ENCODE measurements around the gene AP5Z1.

AP5Z1 gene

DNA sequence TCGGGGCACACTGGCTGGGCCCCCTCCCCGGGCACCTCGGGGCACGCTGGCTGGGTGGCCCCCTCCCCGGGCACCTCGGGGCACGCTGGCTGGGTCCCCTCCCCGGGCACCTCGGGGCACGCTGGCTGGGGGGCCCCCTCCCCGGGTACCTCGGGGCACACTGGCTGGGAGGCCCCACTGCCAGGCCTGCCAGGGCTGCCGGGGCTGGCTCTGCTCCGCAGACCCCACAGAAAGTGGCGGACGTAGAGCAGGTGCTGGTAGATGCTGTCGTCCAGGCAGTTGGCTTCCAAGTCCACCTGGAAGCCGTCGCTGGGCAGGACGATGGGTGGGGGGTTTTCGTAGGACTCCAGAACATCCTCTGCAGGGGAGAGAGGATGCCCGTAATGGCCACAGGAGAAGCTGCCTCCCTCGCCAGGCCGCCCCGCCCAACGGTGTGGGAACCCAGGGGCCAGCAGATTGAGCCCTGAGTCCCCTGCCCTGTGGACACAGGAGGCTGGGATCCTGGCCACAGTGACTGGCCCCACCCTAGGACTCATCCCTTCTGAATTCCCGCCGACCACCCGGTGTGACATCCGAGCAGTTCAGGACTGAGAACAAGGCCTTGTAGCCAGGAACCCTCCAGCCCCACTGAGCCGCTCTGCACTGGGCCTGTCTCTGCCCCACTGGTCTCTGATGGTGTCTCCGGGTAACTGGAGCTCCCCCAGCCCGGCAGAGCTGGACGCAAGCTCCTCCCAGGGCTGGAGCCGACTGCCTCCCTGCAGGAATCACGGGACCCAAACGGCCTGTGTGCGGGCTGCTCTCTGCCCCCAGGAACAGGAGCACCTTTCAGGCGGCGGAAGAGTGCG, 28.2 kb downstream of the AP5Z1 start:
- TF ChIP-seq, protein P1, sequence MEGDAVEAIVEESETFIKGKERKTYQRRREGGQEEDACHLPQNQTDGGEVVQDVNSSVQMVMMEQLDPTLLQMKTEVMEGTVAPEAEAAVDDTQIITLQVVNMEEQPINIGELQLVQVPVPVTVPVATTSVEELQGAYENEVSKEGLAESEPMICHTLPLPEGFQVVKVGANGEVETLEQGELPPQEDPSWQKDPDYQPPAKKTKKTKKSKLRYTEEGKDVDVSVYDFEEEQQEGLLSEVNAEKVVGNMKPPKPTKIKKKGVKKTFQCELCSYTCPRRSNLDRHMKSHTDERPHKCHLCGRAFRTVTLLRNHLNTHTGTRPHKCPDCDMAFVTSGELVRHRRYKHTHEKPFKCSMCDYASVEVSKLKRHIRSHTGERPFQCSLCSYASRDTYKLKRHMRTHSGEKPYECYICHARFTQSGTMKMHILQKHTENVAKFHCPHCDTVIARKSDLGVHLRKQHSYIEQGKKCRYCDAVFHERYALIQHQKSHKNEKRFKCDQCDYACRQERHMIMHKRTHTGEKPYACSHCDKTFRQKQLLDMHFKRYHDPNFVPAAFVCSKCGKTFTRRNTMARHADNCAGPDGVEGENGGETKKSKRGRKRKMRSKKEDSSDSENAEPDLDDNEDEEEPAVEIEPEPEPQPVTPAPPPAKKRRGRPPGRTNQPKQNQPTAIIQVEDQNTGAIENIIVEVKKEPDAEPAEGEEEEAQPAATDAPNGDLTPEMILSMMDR (IDR thresholded peaks at IDR 0.05; ENCODE audit: low read depth, low read length) = no peak
- DNase-seq (ENCODE audit: low read depth in 2 of 2) = no peak

GRCh38 chr7:4805110-4805983, 29.9 kb downstream of the AP5Z1 start:
- TF ChIP-seq, protein P1 (IDR thresholded peaks at IDR 0.05; ENCODE audit: low read depth, low read length) = no peak
- no peak for DNase-seq (ENCODE audit: low read depth in 2 of 2)

More for the DNA sequence above, 28.2 kb downstream of the AP5Z1 start:
- H3K4me3 ChIP-seq (replicated peaks in 1 of 2; ENCODE audit: low read depth in 2 of 2, low read length in 2 of 2) = no peak overlapping the region

GRCh38 chr7:4805984-4806300, 30.5 kb downstream of the AP5Z1 start:
- TF ChIP-seq, protein P1 (IDR thresholded peaks at IDR 0.05; ENCODE audit: low read depth, low read length) = no peak
- no peak overlapping the region for H3K4me3 ChIP-seq (replicated peaks in 1 of 2; ENCODE audit: low read depth in 2 of 2, low read length in 2 of 2)
- no peak for DNase-seq (ENCODE audit: low read depth in 2 of 2)

More at GRCh38 chr7:4805110-4805983, 29.9 kb downstream of the AP5Z1 start:
- H3K4me3 ChIP-seq (replicated peaks in 1 of 2; ENCODE audit: low read depth in 2 of 2, low read length in 2 of 2) = no peak overlapping the region

- TF ChIP-seq, protein P1 (IDR thresholded peaks at IDR 0.05; ENCODE audit: low read depth, low read length) = no peak
- no peak for DNase-seq (ENCODE audit: low read depth in 2 of 2)
- no peak overlapping the region for H3K4me3 ChIP-seq (replicated peaks in 1 of 2; ENCODE audit: low read depth in 2 of 2, low read length in 2 of 2)
Measured at GRCh38 chr7:4806983-4807597, 31.7 kb downstream of the AP5Z1 start.

DNA sequence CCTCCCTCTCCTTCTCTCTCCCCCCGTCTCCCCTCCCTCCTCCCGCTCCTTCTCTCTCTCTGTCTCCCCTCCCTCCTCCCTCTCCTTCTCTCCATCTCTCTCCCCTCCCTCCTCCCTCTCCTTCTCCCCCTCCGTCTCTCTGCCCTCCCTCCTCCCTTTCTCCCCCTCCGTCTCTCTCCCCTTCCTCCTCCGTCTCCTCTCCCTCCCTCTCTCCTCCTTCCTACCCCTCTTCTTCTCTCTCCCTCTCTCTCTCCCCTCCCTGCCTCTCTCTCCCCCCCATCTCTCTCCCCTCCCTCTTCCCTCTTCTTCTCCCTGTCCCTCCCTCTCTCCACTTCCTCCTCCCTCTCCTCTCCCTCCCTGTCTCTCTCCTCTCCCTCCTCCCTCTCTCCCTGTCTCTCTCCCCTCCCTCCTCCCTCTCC, 32.2 kb downstream of the AP5Z1 start:
- TF ChIP-seq, protein P1 (IDR thresholded peaks at IDR 0.05; ENCODE audit: low read depth, low read length) = no peak

GRCh38 chr7:4808026-4808425, 32.6 kb downstream of the AP5Z1 start:
- TF ChIP-seq, protein P1 (IDR thresholded peaks at IDR 0.05; ENCODE audit: low read depth, low read length) = no peak
- no peak overlapping the region for H3K4me3 ChIP-seq (replicated peaks in 1 of 2; ENCODE audit: low read depth in 2 of 2, low read length in 2 of 2)
- no peak for DNase-seq (ENCODE audit: low read depth in 2 of 2)

More for the DNA sequence above, 32.2 kb downstream of the AP5Z1 start:
- no peak overlapping the region for H3K4me3 ChIP-seq (replicated peaks in 1 of 2; ENCODE audit: low read depth in 2 of 2, low read length in 2 of 2)
- no peak for DNase-seq (ENCODE audit: low read depth in 2 of 2)

All from cardiac fibroblast (primary cell).